Mammary epithelial cell (primary cell): ENCODE data around the gene ADAMTS3.
A peak's percentile ranks its signal among the peaks of the same experiment; 100 is the strongest.

ENCODE experiments used
- CTCF ChIP-seq, 2 donors: IDR thresholded peaks in 1 of 2; conservative IDR thresholded peaks in 1 of 2; 2 replicates each; pipeline ENCODE4 v1.5.1; 2011 to 2012; ENCODE audit warnings: inconsistent platforms in 2 of 2, low read length in 2 of 2, mild to moderate bottlenecking in 2 of 2, control low read depth in 1 of 2, low read depth in 1 of 2; ENCODE audit not compliant: insufficient read depth in 1 of 2; ENCODE audit errors: extremely low read depth in 1 of 2
- EZH2 ChIP-seq: IDR thresholded peaks from 2 replicates; pipeline ENCODE4 v1.6.1; 2012; ENCODE audit warnings: low read length, inconsistent platforms, borderline replicate concordance

- TF ChIP-seq CTCF (conservative IDR thresholded peaks at IDR 0.05 in 1 of 2, IDR thresholded peaks at IDR 0.05 in 1 of 2; ENCODE audit: extremely low read depth in 1 of 2, insufficient read depth in 1 of 2, low read depth in 1 of 2, low read length in 2 of 2) (no peak), EZH2 (peak; percentile 48)
Measured at GRCh38 chr4:72568959-72569718, at the start of gene ADAMTS3.
